Transverse colon (tissue), 4 donors: ENCODE results near the gene FBXL16. TPM values are rescaled to one million over a fixed set of nuclear protein-coding genes. Genes with fewer than 3 reads are reported as not detected.

Experiments used
- DNase-seq: peaks from one replicate; pipeline ENCODE4 v3.0.0-alpha.2; 2019
- H3K27ac ChIP-seq, 4 donors: fragments of 200-600 bp; sonication (generic); 2 replicates each; pipeline ENCODE4 v1.5.1; 2016 to 2018; ENCODE audit warnings: inconsistent platforms in 4 of 4
- H3K27me3 ChIP-seq: fragments of 200-600 bp; sonication (generic); 2 replicates; pipeline ENCODE4 v1.5.1; 2017; ENCODE audit warnings: inconsistent platforms
- H3K36me3 ChIP-seq, 4 donors: fragments of 200-600 bp; sonication (generic); 2 replicates each; pipeline ENCODE4 v1.5.1; 2017 to 2019; ENCODE audit warnings: inconsistent platforms in 4 of 4
- H3K4me1 ChIP-seq, 4 donors: fragments of 200-600 bp; sonication (generic); 2 replicates each; pipeline ENCODE4 v1.5.1; 2017 to 2020; ENCODE audit warnings: inconsistent platforms in 4 of 4
- H3K4me3 ChIP-seq, 4 donors: fragments of 200-600 bp; sonication (generic); 1 replicate in 1 of 4; 2 replicates in 3 of 4; pipeline versions ENCODE4 v1.5.1 to v1.6.1; 2017 to 2019; ENCODE audit warnings: inconsistent platforms in 4 of 4
- H3K9me3 ChIP-seq, 2 donors: fragments of 200-600 bp; sonication (generic); 2 replicates each; pipeline ENCODE4 v1.5.1; 2017 to 2019; ENCODE audit warnings: inconsistent platforms in 2 of 2
- CTCF ChIP-seq, 5 experiments: fragments of 200-600 bp in 3 of 5; fragments of 450-650 bp in 2 of 5; sonication (generic) in 3 of 5; IDR thresholded peaks; 1 replicate in 2 of 5; 2 replicates in 3 of 5; pipeline ENCODE4 v1.5.1; 2016 to 2017; ENCODE audit warnings: antibody characterized with exemption in 5 of 5, inconsistent platforms in 3 of 5, mild to moderate bottlenecking in 2 of 5, moderate library complexity in 1 of 5
- EP300 ChIP-seq: sonication (generic); formaldehyde crosslinking; IDR thresholded peaks from one replicate; pipeline ENCODE4 v1.6.1; 2017; ENCODE audit warnings: antibody characterized with exemption, low read depth
- POLR2A ChIP-seq: fragments of 450-650 bp; IDR thresholded peaks from one replicate; pipeline ENCODE4 v1.6.1; 2016; ENCODE audit warnings: antibody characterized with exemption, mild to moderate bottlenecking, moderate library complexity
- POLR2AphosphoS5 ChIP-seq, 3 donors: sonication (generic); formaldehyde crosslinking; IDR thresholded peaks; one replicate each; pipeline ENCODE4 v1.6.1; 2016; ENCODE audit warnings: antibody characterized with exemption in 3 of 3
- WGBS, 2 donors: methylation state at CpG; one replicate each; pipeline ENCODE4 v1.1.5; 2018; ENCODE audit warnings: low coverage in 1 of 2; 5-methylcytosine and 5-hydroxymethylcytosine counted together
- in situ Hi-C, 4 donors: fragments of 200-750 bp; cut with MboI; loops; one replicate each; pipeline versions ENCODE4 v1.15.0 to v1.15.1; 2017; ENCODE audit warnings: low sequenced_read_pairs in 3 of 4, low pct_ligation_motif_present in 1 of 4, low pct_unique_long_range_greater_than_20kb in 1 of 4
- intact Hi-C: fragments of 100-400 bp; cut with DNase I; formaldehyde crosslinking; loops from one replicate; pipeline ENCODE4 v1.15.1; 2023; ENCODE audit warnings: low total_unique reads
- total RNA-seq, 4 donors: library from RNA; depleted of rRNA; stranded (reverse); fragments of >200 nt; gene quantifications; one replicate each; pipeline ENCODE4 v1.1.0, GENCODE V29; 2016

Gene FBXL16
- total RNA-seq, 4 donors from 2014 or later = 0.60 to 3.5 (median 1.6) TPM; not detected in 1

GRCh38 chr16:648781-649589 is 56.6 kb downstream of the FBXL16 start, which contains the start of gene WDR90:
WDR90 (plus strand) TSS chr16:649365; CDS start chr16:649417, 52 bp downstream.
- WGBS, 2 donors = 0 to 1% methylated on average over 7 to 44 of the region's 91 CpGs
- H3K27me3 ChIP-seq = no peaks in the 10 kb centered on the region
- peak within 1 kb of the TSS; percentile 52 to 86 (median 71) for H3K4me3 ChIP-seq
- intact Hi-C loops = no loop called here
- in situ Hi-C loops = no loop called here
- TF ChIP-seq CTCF (IDR thresholded peaks at IDR 0.05) (no peak), POLR2A (peak; percentile 73), POLR2AphosphoS5 (IDR thresholded peaks at IDR 0.05) (peak; percentile 66 to 90 (median 86))
- H3K27ac ChIP-seq = peak within 1 kb of the TSS; percentile 93 to 96 (median 95)
- H3K36me3 ChIP-seq = no peaks in the 10 kb centered on the region
- peaks cover 36 to 60% (median 60%) of the 10 kb centered on the region in 4 donors for H3K4me1 ChIP-seq
- peak; percentile 96 for DNase-seq
- H3K9me3 ChIP-seq = no peaks in the 10 kb centered on the region

DNA sequence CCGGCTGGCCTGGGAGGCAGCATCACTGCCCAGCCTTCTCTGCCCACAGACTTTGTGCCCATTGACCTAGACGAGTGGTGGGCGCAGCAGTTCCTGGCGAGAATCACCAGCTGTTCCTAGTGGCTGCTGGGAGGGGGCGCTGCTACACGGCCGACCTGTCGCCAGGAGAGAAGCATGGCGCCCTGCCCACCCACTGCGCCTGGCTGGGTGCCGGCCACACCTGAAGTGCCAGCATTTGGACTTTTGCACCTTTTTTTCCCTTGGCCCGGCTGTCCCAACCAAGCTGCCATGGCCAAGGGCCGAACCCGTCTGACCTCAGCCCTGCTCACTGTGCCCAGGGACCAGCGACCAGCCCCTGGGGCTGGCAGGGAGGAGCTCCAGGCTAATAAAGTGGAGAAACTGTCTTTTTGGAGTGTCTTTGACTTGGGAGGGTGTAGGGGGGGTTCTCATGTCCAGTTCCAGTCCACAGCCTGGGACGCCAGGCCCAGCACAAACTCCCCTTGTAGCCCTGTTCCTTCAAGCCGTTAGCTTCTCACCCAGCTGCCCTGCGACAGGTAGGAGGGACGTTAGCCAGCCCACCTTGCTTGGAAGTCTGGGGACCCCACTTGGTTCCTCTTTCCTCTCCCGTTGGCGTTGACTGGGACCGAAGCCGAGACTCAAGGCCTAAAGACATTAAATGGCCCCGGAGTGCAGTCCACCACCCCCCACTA is 57.4 kb downstream of the FBXL16 start:
- Histone ChIP-seq H3K27me3 (no peaks in the 10 kb centered on the region), H3K4me3 (peak overlapping the region; percentile 52 to 86 (median 71)), H3K36me3 (no peaks in the 10 kb centered on the region), H3K9me3 (no peaks in the 10 kb centered on the region), H3K4me1 (peaks cover 40 to 68% (median 67%) of the 10 kb centered on the region in 4 donors), H3K27ac (peak overlapping the region; percentile 93 to 96 (median 95))
- intact Hi-C loops (no loop called here), in situ Hi-C loops (no loop called here)
- peak; percentile 90 for DNase-seq
- 17% methylated on average over 19 of the region's 24 CpGs; no CpG with 5 or more reads in 1 of the 2 donors for WGBS, 2 donors
- peak; percentile 22 to 80 (median 48) for TF ChIP-seq CTCF (IDR thresholded peaks at IDR 0.05)
- peak; percentile 6 to 73 (median 61) for TF ChIP-seq POLR2AphosphoS5 (IDR thresholded peaks at IDR 0.05)
- TF ChIP-seq EP300 = peak; percentile 10
- peak; percentile 31 for TF ChIP-seq POLR2A

DNA sequence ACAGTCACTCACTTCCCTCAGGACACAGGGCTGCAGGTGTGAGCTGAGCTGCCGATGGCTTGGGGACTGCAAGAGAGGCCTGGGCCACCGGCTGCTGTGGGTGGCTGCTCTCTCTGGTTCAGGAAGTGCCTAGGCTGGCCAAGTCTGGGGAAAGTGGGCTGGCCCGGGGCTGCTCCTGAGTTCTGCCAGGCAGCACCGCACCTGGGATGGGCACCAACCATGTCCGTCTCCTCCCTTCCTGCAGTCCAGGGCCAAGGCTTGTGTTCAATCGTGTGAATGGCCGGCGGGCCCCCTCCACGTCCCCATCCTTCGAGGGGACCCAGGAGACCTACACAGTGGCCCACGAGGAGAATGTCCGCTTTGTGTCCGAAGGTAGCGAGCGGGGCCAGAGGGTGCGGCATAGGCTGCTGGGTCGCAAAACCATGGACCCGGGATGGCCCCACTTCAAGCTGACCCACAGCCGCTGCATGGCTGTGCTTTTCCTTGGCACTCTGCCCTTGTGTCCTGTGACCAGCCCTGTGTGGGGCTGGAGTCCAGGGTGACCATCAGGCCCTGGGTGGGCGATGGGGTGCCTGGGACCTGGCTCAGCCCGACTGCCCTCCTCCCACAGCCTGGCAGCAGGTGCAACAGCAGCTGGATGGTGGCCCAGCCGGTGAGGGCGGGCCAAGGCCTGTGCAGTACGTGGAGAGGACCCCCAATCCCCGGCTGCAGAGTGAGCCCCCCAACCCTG is 58.3 kb downstream of the FBXL16 start:
- 21% methylated on average over 19 of the region's 25 CpGs; no CpG with 5 or more reads in 1 of the 2 donors for WGBS, 2 donors

More for the DNA sequence above, 58.3 kb downstream of the FBXL16 start:
- Histone ChIP-seq H3K27me3 (no peaks in the 10 kb centered on the region), H3K9me3 (no peaks in the 10 kb centered on the region), H3K4me3 (peak overlapping the region in 2 of 4 donors; percentile 81 to 86), H3K27ac (peak overlapping the region; percentile 93 to 96 (median 95)), H3K36me3 (no peaks in the 10 kb centered on the region), H3K4me1 (peaks cover 48 to 76% (median 76%) of the 10 kb centered on the region in 4 donors)
- in situ Hi-C loops = no loop called here
- TF ChIP-seq CTCF (IDR thresholded peaks at IDR 0.05) (no peak), POLR2A (peak; percentile 68), POLR2AphosphoS5 (IDR thresholded peaks at IDR 0.05) (peak in 2 of 3 donors; percentile 27 to 34), EP300 (no peak)
- peak; percentile 71 for DNase-seq
- intact Hi-C loops = no loop called here
